HG02623 (cell line): ENCODE measurements around the gene ARHGAP25.

ENCODE experiments used
- ATAC-seq: cut with Tn5 transposase; IDR thresholded peaks from one replicate; pipeline ENCODE4 v1.9.1; 2021; ENCODE audit warnings: moderate library complexity; ENCODE audit not compliant: unreplicated experiment

The ARHGAP25 gene

DNA sequence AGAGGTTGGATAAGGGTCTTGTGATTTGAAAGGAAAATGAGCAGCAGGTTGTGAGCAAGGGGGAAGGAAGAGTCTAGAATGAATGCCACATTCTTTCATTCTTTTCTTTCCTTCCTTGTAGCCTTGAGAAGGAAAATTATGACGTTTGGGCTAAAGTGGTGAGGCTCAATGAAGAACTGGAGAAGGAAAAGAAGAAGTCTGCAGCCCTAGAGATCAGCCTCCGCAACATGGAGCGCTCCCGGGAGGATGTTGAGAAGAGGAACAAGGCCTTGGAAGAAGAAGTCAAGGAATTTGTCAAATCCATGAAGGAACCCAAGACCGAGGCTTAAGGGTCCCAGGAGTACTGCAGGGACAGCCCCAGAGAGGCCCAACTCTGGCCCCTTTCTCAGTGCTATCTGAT is 91.3 kb downstream of the ARHGAP25 start:
- no peak for ATAC-seq

DNA sequence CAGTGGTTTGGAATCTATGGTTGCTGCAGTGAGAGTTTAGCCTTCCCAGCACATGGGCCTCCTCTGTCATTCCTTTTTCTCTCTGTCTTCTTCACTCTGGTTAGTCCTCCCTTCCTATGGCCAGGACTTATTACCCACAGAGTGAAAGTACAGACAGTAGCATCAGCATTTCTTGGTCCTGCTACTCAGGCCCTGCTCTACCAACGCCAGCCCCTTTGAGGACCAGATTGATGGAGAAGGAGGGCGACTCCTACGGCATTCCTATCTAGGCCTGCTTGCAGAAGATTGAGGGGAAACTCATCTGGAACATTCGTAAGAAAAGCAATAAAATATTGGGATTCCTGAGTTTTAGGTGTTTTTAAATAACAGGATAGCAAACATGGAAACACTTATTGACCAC is 93.1 kb downstream of the ARHGAP25 start:
- no peak for ATAC-seq

DNA sequence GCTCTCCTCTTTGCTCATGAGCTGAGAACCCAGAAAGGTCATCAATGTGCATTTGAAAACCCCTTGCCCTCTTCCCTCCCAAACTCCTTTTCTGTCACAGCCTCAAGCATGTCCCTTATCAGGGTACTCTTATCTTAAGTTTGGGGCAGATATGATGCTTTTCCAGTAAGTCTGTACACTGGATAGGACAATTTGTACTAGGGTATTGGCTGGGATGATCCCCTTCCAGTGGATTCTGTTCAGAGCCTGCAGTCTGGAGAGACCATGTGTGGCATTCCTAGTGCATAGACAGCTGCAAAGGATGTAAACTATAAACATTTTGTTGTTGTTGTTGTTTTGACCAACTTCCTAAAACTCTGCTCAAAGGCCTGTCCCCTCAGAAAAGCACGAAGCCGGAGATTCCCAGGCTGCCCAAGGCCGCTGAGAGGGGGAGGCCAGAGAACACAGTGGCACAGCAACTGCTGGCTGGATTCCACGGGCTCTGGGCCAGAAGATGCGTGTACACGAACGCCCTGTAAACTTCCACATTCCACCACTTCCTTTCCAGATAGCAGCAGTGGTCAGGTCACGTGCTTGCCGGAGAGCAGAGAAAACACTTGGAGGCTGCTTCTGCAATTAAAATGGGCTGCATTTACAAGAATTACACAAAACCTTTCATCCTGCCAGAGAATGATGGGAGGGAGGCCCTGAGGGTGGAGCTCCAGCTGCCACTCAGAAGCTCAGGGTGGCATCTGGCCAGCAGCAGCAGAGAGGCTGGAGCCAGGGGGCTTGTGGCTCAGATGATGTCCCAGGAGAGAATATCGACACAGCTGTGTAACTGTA is 94.5 kb downstream of the ARHGAP25 start:
- no peak for ATAC-seq

DNA sequence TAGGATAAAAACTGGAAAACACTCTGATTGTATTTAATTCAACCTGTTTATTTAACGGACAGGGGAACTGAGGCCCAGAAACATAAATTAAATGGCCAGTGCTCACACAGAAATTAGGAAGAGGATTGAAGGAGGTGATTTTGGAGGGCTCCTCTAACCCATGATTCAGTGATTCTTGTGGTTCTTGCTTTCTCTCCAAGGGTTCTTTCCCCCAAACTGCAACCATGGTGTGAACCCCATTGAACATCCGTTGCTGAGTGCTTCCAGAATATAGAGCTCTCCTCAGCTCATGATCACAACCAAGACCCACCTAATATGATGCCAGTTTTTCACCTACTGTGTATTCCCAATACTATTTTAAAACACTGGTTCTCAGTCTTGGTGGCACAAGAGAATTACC is 95.1 kb downstream of the ARHGAP25 start:
- no peak for ATAC-seq

DNA sequence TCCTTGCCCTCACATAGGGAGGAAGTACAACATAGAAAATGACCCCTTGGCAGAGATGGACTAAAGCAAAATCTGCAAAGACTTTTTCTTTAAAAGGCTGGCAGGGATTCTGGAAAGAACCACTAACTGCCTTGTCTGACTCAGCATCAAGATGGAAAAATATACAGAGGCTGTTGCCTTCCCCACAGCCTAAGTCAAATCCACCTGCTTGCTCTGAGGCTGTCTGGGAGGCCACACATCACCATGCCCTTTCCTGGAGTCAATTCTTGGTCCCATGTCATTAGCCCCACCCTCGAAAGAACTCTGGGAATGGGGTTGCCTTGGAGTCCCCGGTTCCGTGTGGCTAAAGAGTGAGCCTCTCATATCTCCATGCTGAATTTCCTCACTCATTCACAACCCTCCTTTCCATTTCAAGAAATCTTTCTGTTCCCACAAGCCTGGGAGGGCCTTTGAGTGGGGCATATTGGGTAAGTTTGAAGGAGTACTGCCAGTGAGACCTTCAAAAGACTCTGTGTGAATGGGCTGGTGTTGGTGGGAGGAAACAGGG is 97.1 kb downstream of the ARHGAP25 start:
- no peak for ATAC-seq

DNA sequence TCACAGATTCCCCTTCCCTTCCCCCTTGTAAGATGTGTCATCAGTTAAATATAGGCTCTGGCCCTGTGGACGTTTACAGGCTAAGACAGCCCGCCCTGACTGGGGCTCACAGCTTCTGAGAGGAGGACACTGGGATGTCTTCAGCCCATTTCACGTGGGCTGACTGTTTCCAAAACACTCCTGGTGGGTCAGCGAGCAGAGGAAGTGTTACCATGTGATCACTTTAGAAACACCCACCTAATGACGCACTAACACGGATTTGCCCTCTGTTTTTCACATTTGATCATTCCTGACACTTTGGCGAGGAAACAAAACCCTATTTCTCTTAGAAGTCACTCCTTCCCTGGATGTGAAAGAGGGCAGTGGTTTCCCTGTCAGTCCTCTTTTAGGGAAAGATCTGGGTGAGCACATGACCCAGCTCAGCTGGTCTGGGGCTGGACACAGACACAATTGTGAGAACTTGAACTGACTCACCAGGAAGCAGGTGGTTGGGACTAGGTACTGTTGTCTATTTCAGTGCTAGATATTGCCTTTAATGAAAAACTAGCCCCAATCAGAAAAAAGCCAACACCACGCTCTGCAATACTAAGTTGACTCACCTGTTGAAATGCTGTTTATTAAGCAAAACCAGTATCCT is 97.7 kb downstream of the ARHGAP25 start:
- ATAC-seq = peak; percentile 51

DNA sequence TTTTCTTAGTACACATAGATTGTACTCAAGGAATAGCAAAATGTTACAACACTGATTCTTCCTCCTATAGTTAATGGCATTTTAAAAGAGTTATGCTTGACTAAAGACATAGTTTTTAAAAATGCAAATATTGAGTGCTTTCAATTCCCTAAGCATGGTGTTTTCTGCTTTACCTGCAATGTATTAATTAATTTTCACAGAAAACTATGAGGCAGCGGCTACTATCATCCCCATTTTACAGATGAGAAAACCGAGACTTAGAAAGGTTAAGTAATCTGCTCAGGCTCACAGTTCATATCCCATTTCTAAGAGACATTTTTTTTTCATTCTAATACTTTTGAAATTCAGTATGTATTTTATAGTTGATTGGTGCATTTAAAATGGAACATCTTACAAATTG is 98.6 kb downstream of the ARHGAP25 start:
- ATAC-seq = no peak

DNA sequence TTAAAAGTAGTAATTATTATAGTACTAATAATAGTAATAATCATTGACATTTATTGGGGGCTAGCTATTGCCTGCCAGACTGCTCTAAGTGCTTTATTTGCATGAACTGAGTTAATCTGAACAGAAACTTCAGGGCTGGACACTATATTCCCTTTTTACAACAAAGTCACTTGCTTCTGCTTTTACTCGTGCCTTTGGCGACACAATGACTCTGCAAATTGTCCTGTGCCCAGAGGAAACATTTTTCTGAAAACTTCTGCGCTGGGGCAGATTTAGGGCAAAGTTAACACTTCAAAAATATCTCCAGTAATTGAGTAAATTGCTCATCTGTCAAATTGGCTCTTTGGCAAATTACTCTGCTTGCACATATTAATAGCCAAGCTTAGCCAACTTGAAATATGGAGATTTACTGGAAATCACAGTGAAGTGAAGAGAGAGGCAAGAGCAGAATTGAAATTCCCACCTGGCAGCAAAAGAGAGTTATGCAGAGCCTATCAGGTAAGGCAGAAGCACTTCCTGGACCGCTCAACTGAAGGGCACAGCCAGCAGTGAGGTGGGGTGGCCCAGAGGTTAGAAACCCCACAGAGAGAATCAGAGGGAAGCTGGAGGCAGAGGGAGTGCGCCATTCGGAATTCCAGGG is 100.2 kb downstream of the ARHGAP25 start:
- ATAC-seq = no peak

DNA sequence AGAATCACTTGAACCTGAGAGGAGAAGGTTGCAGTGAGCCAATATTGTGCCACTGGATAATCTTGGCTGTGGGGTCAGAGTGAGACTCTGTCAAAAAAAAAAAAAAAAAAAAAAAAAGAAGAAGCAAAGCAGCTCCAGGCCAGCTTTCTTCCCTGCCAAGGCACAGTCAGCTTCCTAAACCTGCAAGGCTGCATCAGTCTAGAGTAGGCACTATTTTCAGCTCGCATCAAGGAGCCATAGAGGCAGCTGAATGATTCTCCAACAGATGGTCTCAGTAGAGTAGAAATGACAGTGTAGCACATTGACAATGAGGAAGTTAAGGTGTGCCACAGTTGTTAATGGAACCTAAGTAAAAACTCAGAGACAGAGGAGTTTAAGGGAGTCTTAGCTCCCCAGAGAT is 101.0 kb downstream of the ARHGAP25 start:
- ATAC-seq = no peak

DNA sequence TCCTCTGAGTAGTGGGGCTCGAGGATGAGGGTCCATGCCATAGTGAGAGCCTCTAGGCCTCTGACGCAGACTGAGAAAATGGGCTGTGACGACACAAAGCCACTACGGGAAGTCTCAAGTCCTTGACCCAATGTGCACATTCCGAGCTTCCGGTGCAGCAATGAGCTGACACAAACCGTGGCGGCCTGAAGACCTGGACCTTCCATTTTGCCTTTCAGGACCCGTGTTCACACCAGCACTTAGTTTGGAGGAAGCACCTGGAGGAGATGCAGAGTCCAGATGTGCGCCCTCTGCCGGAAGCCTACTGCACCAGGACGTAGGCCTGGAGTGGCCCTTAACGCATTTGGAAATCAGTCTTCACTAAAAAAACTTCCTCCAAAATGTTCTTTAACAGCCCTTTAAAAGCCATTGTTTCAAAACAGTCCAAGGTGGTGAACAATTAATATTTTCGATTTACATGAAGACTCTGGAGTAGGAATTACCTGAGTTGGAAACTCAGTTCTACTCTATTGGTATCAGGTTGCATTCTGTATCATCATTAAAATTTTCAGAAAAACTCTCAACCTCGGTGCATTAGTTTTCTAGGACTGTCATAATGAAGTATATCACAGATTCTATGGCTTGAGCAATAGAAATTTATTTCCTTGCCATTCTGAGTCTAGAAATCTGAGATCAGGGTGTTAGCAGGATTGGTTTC is 102.7 kb downstream of the ARHGAP25 start:
- peak; percentile 46 for ATAC-seq

DNA sequence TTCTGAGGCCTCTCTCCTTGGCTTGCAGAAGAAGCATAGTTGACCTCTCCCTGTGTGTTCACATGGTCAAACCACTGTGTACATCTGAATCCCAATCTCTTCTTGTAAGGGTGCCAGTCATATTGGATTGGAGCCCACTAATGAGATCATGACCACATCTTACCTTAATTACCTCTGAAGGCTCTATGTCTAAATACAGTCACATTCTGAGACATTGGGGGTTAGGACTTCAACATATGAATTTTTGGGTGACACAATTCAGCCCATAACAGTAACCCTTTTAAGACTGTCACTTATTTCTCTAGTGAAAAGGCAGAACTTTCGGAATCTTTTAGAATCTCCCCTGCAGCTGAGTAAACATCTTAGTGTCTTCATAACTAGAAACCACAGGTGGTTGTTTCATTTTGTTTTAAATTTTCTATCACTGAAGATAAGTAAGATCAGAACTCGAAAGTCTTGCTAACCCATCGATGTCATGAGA is 103.3 kb downstream of the ARHGAP25 start:
- ATAC-seq = no peak

DNA sequence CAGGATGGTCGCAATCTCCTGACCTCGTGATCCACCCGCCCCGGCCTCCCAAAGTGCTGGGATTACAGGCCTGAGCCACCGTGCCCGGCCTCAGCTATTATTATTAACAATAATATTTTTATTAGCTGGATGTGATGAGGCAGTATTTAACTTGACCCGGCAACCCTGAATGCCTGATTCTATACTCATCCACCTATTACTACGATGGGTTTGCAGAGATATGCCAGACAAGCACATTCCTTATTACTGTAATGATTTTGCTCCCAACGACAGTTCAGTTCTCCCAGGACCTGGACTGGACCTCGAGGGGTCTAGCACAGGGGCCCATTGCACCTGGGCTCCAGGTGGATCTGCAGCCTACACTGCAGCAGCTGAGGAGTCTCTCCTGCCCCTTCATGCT is 104.0 kb downstream of the ARHGAP25 start:
- no peak for ATAC-seq

DNA sequence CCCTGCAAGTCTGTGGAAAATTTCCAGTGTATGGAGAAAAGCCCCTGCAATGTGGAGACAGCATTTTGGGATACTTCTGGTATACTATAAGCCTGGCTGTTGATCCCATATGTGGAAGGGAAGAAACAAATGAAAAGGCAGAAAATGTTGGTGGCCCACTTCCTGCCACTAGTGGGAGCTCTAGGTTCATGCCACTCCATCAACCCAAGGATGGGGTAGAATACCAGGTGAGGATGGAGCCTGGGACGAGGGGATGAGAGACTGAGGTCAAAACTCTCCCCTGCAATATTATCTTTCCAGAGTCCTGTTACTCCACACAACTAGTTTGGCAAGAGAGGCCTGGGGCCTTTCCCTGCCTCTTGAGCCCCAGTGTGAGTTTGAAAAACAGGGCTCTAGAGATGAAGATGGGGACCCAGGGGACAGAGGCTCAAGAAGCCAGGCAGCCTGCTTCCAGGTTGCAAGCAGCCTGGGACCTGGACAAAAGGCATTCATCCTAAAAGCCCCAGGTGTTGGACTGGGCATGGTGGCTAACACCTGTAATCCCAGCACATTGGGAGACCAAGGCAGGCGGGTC is 104.7 kb downstream of the ARHGAP25 start:
- no peak for ATAC-seq

DNA sequence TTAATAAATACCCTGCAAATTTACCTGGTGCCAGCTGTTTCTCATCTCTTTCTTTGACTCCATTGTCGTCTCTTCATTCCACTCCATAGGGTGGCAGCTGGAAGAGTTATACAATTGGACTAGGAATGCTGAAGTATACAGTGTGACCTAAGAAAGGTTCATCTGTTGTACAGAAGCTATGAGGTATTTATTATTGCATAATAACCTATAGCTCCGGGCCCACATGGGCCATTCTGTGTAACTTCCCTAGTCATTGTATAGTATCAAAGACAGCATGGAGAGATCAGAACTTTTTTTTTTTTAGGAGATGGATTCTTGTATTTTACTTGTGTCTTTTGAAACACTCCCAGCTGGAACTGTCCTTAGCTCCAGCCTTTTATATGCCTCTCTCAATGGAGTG is 110.4 kb downstream of the ARHGAP25 start:
- no peak for ATAC-seq

DNA sequence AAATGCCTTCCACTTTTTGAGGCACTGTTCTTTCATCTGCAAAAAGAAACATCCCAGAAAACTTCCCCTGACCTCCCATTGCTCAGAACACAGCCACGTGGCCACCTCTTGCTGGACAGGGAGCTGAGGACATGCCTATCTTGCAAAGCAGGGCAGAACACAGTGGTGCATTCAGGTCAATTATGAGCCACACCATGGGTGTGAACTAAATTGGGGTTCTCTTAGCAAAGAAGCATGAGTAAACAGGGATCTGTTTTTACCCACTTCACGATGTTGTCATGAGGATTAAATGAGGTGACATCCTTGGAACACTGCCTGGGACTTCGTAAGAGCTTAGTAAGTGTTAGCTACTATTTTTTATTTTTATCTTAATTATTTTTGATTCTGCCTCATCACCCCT is 111.5 kb downstream of the ARHGAP25 start:
- no peak for ATAC-seq

DNA sequence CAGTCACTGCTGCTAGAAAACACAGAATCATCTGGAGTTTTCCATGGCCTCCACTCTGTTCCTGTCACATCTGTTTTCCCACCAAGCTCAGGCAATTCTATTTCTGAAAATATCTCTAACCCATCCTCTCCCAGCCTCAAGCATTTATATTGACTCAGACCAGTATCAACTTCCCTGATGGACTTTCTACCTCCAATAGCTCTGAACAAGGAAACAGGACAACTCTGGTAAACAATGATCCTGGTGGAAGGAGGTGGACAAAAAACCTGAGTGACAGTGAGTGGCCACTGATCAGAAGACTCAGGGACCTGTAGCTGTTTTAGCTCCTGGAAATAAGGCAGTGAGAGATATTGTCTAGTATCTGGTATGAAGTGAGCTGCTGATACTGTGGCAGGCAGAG is 113.1 kb downstream of the ARHGAP25 start:
- no peak for ATAC-seq

DNA sequence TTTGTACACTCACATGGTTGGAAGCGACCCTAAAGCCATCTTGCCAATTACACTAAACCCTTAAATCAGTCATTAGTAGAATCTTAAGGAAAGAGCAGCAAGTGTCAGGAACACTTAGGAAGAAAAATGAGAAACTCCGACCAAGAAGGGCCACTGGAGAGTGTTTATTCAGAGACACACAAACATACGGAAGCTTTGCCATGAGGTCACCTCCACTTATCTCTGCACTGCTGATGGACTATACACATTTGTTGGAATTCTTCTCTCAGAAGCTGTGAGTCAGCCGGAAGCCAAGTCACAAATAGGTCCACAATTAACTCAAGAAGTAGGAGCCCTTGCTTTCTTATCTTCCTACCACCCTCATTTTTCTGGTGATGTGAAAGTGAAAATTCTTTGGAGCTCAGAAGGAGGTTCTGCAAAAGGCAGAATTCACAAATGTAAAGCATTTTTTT is 115.0 kb downstream of the ARHGAP25 start:
- ATAC-seq = no peak

DNA sequence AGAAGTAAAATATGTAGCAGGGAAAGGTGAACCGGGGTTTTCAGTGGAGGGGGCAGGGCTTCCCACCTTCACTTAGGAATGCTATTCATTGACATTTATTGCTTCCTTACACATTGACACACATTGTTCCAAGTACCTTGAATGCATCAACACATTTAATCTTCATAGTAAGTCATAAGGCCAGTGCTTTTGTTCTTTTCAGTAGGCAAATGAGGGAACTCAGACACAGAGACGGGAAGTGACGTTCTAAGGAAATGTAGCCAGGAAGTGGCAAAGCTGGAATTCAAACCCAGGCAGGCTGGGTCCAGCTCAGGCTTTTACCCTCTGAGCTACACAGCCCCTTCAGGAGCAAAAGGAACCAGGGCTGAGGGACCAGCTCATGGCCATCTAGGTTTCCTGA is 115.9 kb downstream of the ARHGAP25 start:
- no peak for ATAC-seq

DNA sequence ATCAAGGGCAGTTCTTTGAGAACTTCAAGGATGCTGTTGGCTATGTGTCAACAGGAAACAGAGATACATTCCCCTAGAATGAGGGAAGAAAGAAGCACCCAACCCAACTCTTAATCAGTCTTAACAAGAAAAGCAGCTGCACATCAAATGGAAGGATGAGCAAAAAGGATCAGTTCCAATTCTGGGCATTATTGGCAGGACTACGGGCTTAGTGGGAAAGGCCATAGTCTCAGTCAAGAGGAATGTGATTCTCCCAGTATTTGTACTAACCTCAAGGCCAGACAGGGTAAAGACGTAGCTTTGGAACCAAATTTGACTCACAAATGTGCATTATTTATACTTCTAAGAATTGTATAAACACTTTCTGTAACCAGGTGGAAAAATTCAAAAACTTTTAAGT is 118.4 kb downstream of the ARHGAP25 start:
- no peak for ATAC-seq

DNA sequence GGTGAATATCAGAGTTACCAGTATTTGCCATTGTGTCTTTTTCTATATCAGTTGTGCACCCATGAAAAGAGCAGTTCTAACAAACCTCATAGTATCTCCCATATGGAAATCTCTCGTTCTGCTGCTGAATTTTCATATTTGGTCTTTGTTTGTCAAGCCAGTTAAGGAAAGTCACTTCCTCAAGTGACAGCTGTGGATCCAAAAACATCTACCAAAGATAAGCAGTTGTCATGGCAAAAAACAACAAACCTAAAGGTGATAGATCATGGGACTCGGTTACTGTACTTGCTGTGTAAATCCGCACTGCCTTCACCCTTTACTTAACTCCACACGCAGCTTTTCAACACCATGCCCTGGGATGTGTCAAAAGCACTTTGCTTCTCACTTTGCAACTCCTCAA is 119.3 kb downstream of the ARHGAP25 start:
- ATAC-seq = no peak

DNA sequence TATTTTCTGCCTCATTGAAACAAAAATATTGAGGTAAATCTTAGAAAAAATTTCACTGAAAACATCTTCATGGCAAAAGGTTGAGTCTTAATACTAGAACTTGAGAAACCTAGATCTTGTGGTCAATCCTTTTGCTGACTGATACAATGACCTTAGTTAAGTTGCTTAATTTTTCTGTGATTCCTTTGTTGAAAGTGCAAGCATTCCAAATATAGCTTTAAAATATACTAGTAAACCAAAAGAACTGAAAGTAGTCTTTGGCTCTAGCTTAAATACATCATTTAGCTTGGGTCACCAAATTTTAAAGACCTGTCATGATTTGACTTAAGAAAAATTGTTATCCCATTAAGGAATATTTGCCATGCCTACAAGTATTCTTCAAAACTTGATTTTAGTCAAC is 119.9 kb downstream of the ARHGAP25 start:
- no peak for ATAC-seq
